ENCODE data around the gene TMC7.

Gene TMC7

GRCh38 chr16:19093631-19094541, 110.2 kb downstream of the TMC7 start:
- H3K27ac ChIP-seq (ENCODE audit: low read length) = no peak overlapping the region
- H3K36me3 ChIP-seq (ENCODE audit: control insufficient read depth in 1 of 2, insufficient read depth in 2 of 2, low read length in 2 of 2) = no peaks in the 10 kb centered on the region
- H3K9me3 ChIP-seq (ENCODE audit: control insufficient read depth in 1 of 2, low read length in 2 of 2) = peaks cover 0 to 6% of the 10 kb centered on the region in 2 donors
- H3K4me1 ChIP-seq (ENCODE audit: control insufficient read depth in 1 of 2, insufficient read depth in 2 of 2, low read length in 2 of 2) = no peaks in the 10 kb centered on the region
- no peak overlapping the region for H3K4me3 ChIP-seq (ENCODE audit: low read depth in 1 of 2, low read length in 2 of 2)
- no peaks in the 10 kb centered on the region for H3K27me3 ChIP-seq (ENCODE audit: low read depth, low read length)

DNA sequence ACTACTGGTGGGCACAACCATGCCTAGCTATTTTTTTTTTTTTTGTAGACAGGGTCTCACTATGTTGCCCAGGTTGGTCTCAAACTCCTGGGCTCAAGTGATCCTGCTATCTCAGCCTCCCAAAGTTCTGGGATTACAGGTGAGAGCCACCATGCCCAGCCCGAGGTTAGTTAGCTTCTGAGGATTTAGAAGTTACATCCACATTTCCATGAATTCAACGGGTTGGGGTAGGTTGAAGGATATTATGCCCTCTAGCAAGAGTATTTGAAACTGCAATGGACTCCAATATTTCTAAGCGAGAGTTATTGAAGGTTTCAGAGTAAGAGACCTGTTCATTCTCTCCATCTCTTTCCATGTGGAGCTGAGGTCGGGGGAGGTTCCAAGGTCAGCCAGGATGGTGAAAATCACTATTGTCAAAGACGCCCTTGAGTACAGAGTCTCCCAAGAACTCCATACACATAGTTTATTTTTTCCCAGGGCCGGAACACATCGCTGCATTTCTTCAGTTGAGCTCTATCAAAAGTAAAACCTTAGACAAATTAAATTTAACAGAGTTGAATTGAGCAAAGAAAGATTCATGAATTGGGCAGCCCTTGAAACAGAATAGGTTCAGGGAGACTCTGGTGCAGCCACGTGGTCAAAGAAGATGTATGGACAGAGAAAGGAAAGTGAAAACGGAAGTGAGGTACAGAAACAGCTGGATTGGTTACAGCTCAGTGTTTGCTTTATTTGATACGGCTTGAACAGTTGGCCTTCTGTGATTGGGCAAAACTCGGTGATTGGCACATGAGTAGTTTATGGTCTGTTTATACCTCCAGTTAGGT, 111.0 kb downstream of the TMC7 start:
- Histone ChIP-seq H3K4me3 (ENCODE audit: low read depth in 1 of 2, low read length in 2 of 2) (no peak overlapping the region), H3K4me1 (ENCODE audit: control insufficient read depth in 1 of 2, insufficient read depth in 2 of 2, low read length in 2 of 2) (no peaks in the 10 kb centered on the region), H3K27ac (ENCODE audit: low read length) (no peak overlapping the region), H3K36me3 (ENCODE audit: control insufficient read depth in 1 of 2, insufficient read depth in 2 of 2, low read length in 2 of 2) (no peaks in the 10 kb centered on the region), H3K27me3 (ENCODE audit: low read depth, low read length) (no peaks in the 10 kb centered on the region), H3K9me3 (ENCODE audit: control insufficient read depth in 1 of 2, low read length in 2 of 2) (peaks cover 0 to 6% of the 10 kb centered on the region in 2 donors)

DNA sequence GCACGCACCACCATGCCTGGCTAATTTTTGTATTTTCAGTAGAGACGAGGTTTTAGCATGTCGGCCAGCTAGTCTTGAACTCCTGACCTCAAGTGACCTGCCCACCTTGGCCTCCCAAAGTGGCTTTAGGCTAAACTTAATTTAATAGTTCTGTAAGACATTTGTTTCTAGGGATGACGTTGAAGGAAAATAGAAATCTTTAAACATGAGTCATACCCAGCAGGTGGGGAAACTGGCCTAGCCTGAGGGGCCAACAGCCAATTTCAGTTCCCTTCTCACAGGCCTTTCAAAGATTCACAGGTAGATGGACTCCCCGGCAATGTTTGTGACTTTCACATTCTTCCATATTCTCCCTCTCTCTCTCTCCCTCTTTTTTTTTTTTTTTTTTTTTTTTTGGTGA, 111.9 kb downstream of the TMC7 start:
- H3K9me3 ChIP-seq (ENCODE audit: control insufficient read depth in 1 of 2, low read length in 2 of 2) = peaks cover 0 to 10% of the 10 kb centered on the region in 2 donors
- no peak overlapping the region for H3K27ac ChIP-seq (ENCODE audit: low read length)
- no peak overlapping the region for H3K4me3 ChIP-seq (ENCODE audit: low read depth in 1 of 2, low read length in 2 of 2)
- no peaks in the 10 kb centered on the region for H3K36me3 ChIP-seq (ENCODE audit: control insufficient read depth in 1 of 2, insufficient read depth in 2 of 2, low read length in 2 of 2)
- no peaks in the 10 kb centered on the region for H3K4me1 ChIP-seq (ENCODE audit: control insufficient read depth in 1 of 2, insufficient read depth in 2 of 2, low read length in 2 of 2)
- H3K27me3 ChIP-seq (ENCODE audit: low read depth, low read length) = no peaks in the 10 kb centered on the region

- peaks cover 0 to 10% of the 10 kb centered on the region in 2 donors for H3K9me3 ChIP-seq (ENCODE audit: control insufficient read depth in 1 of 2, low read length in 2 of 2)
- no peak overlapping the region for H3K27ac ChIP-seq (ENCODE audit: low read length)
- no peak overlapping the region for H3K4me3 ChIP-seq (ENCODE audit: low read depth in 1 of 2, low read length in 2 of 2)
- no peaks in the 10 kb centered on the region for H3K36me3 ChIP-seq (ENCODE audit: control insufficient read depth in 1 of 2, insufficient read depth in 2 of 2, low read length in 2 of 2)
- H3K27me3 ChIP-seq (ENCODE audit: low read depth, low read length) = no peaks in the 10 kb centered on the region
- no peaks in the 10 kb centered on the region for H3K4me1 ChIP-seq (ENCODE audit: control insufficient read depth in 1 of 2, insufficient read depth in 2 of 2, low read length in 2 of 2)
Measured at GRCh38 chr16:19098173-19098572, 114.4 kb downstream of the TMC7 start.

DNA sequence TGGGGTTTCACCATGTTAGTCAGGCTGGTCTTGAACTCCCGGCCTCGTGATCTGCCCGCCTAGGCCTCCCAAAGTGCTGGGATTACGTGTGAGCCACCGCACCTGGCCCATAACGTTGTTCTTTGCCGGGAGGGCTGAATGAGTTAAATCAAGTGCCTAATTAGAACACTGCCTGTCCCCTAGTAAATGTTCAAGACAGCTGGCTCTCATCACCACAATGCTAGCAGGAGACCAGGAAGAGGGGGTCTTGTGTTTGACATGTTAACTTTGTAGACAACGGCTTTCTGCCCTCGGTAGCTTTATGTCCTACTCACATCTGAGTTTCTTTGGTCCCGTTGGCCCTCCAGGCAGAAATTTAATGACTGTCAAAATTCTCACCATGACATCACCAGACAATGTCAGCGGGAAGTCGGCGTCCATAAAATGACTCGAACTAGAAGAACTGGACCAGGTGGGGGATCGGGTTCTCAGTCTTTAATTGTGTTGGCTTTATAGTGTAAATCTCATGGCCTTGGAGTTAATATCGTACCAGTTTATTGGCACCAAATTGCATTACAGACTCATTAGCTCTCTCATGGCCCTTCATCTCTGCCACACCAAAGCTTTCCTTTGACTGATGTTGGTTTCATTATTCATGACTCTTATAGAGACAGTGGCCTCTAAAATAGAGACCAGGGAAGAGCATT, 118.6 kb downstream of the TMC7 start:
- Histone ChIP-seq H3K27me3 (ENCODE audit: low read depth, low read length) (no peaks in the 10 kb centered on the region), H3K4me1 (ENCODE audit: control insufficient read depth in 1 of 2, insufficient read depth in 2 of 2, low read length in 2 of 2) (no peaks in the 10 kb centered on the region), H3K9me3 (ENCODE audit: control insufficient read depth in 1 of 2, low read length in 2 of 2) (peaks cover 0 to 10% of the 10 kb centered on the region in 2 donors), H3K27ac (ENCODE audit: low read length) (no peak overlapping the region), H3K36me3 (ENCODE audit: control insufficient read depth in 1 of 2, insufficient read depth in 2 of 2, low read length in 2 of 2) (no peaks in the 10 kb centered on the region), H3K4me3 (ENCODE audit: low read depth in 1 of 2, low read length in 2 of 2) (no peak overlapping the region)

DNA sequence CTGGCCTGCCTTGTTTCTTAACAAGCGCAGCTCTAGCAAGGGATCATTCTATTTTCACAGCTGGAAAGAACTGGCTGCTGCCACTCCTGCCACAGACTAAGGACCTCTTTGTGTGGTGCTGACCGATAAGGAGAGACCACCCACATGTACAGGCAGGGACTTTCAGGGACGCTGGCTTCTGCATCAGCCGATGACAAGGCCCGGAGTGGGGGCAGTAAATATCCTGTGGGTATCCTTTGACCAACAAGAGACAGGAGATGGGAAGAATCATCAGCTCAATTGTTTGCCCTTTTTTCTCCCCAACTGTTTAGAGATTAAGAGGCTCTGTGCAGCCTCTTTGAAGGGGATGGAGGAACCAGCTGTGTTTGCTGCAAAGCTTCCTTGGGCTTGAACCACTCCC, 120.9 kb downstream of the TMC7 start:
- H3K4me3 ChIP-seq (ENCODE audit: low read depth in 1 of 2, low read length in 2 of 2) = no peak overlapping the region
- H3K9me3 ChIP-seq (ENCODE audit: control insufficient read depth in 1 of 2, low read length in 2 of 2) = peaks cover 0 to 5% of the 10 kb centered on the region in 2 donors
- H3K4me1 ChIP-seq (ENCODE audit: control insufficient read depth in 1 of 2, insufficient read depth in 2 of 2, low read length in 2 of 2) = no peaks in the 10 kb centered on the region
- no peaks in the 10 kb centered on the region for H3K27me3 ChIP-seq (ENCODE audit: low read depth, low read length)
- no peak overlapping the region for H3K27ac ChIP-seq (ENCODE audit: low read length)
- H3K36me3 ChIP-seq (ENCODE audit: control insufficient read depth in 1 of 2, insufficient read depth in 2 of 2, low read length in 2 of 2) = no peaks in the 10 kb centered on the region

DNA sequence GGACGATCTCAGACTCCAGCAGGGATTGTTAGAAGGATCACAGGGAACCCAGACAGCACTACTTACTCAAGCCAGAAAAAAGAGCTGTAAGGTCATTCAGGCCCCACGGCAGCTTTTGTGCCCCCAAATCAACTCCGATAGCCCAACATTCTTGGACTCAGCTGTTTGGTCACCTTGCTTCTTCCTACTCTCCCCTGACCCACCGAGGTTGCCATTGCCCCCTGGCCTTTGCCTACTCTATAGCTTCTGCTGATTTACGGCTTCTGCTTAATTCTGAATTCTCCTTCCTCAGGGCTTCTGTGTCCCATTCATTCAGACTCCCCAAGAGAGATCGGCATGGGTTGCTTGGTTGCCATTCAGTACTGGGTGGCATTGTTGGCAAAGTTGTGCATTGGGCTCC, 121.4 kb downstream of the TMC7 start:
- Histone ChIP-seq H3K9me3 (ENCODE audit: control insufficient read depth in 1 of 2, low read length in 2 of 2) (peaks cover 0 to 3% of the 10 kb centered on the region in 2 donors), H3K4me3 (ENCODE audit: low read depth in 1 of 2, low read length in 2 of 2) (no peak overlapping the region), H3K27ac (ENCODE audit: low read length) (no peak overlapping the region), H3K4me1 (ENCODE audit: control insufficient read depth in 1 of 2, insufficient read depth in 2 of 2, low read length in 2 of 2) (no peaks in the 10 kb centered on the region), H3K36me3 (ENCODE audit: control insufficient read depth in 1 of 2, insufficient read depth in 2 of 2, low read length in 2 of 2) (no peaks in the 10 kb centered on the region), H3K27me3 (ENCODE audit: low read depth, low read length) (no peaks in the 10 kb centered on the region)

GRCh38 chr16:19105891-19106624, 122.3 kb downstream of the TMC7 start:
- Histone ChIP-seq H3K4me3 (ENCODE audit: low read depth in 1 of 2, low read length in 2 of 2) (no peak overlapping the region), H3K4me1 (ENCODE audit: control insufficient read depth in 1 of 2, insufficient read depth in 2 of 2, low read length in 2 of 2) (no peaks in the 10 kb centered on the region), H3K36me3 (ENCODE audit: control insufficient read depth in 1 of 2, insufficient read depth in 2 of 2, low read length in 2 of 2) (no peaks in the 10 kb centered on the region), H3K27ac (ENCODE audit: low read length) (no peak overlapping the region), H3K27me3 (ENCODE audit: low read depth, low read length) (no peaks in the 10 kb centered on the region), H3K9me3 (ENCODE audit: control insufficient read depth in 1 of 2, low read length in 2 of 2) (no peaks in the 10 kb centered on the region)

DNA sequence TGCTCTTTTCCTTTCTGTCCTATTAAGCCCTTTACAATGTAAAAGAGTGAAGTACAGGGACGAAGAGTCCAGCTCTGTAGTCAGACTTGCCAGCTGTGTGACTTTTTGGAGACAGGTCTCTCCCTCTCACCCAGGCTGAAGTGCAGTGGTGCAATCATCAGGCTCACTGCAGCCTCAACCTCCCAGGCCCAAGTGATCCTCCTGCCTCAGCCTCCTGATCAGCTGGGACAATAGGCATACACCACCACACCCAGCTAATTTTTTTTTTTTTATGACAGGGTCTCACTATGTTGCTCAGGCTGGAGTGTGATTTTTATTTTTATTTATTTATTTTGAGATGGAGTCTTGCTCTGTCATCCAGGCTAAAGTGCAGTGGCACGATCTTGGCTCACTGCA, 122.9 kb downstream of the TMC7 start:
- H3K27me3 ChIP-seq (ENCODE audit: low read depth, low read length) = no peaks in the 10 kb centered on the region
- no peak overlapping the region for H3K4me3 ChIP-seq (ENCODE audit: low read depth in 1 of 2, low read length in 2 of 2)
- no peak overlapping the region for H3K27ac ChIP-seq (ENCODE audit: low read length)
- H3K36me3 ChIP-seq (ENCODE audit: control insufficient read depth in 1 of 2, insufficient read depth in 2 of 2, low read length in 2 of 2) = no peaks in the 10 kb centered on the region
- H3K9me3 ChIP-seq (ENCODE audit: control insufficient read depth in 1 of 2, low read length in 2 of 2) = no peaks in the 10 kb centered on the region
- H3K4me1 ChIP-seq (ENCODE audit: control insufficient read depth in 1 of 2, insufficient read depth in 2 of 2, low read length in 2 of 2) = no peaks in the 10 kb centered on the region

DNA sequence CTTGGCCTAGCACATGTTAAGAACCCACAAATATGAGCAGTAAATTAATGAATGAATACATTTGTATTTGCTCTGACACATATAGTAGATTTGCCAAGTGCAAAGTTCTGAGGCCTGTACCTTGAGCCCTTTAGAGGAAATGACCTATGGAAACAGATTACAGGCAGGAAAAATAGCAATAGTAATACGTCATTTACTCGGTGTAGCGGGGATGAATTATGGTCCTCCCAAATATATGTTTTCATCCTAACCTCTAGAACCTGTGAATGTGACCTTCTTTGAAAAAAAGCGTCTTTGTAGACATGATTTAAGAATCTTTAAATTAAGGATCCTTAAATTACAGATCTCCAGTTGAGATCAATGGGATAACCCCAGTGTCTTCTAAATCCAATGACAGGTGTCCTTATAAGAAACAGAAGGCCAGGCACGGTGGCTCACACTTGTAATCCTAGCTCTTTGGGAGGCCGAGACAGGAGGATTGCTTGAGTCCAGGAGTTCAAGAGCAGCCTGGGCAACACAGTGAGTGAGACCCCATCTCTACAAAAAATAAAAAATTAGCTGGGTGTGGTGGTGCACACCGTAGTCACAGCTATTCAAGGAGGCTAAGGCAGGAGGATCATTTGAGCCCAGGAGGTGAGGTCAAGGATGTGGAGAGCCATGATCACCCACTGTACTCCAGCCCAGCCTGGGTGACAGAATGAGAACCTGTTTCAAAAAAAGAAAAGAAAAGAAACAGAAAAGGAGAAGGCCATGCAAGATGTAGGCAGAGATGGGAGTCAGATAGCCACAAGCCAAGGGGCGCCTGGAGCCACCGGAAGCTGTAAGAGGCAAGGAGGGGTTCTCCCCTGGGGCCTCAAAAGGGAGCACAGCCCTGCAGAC, 124.9 kb downstream of the TMC7 start:
- Histone ChIP-seq H3K27ac (ENCODE audit: low read length) (no peak overlapping the region), H3K4me3 (ENCODE audit: low read depth in 1 of 2, low read length in 2 of 2) (no peak overlapping the region), H3K4me1 (ENCODE audit: control insufficient read depth in 1 of 2, insufficient read depth in 2 of 2, low read length in 2 of 2) (no peaks in the 10 kb centered on the region), H3K36me3 (ENCODE audit: control insufficient read depth in 1 of 2, insufficient read depth in 2 of 2, low read length in 2 of 2) (no peaks in the 10 kb centered on the region), H3K9me3 (ENCODE audit: control insufficient read depth in 1 of 2, low read length in 2 of 2) (no peaks in the 10 kb centered on the region), H3K27me3 (ENCODE audit: low read depth, low read length) (no peaks in the 10 kb centered on the region)
